Measurements from ENCODE around the gene GGACT. TPM values are rescaled to one million over a fixed set of nuclear protein-coding genes. Genes with fewer than 3 reads are reported as not detected.

GGACT gene
- total RNA-seq (ENCODE audit: low replicate concordance), result 5.9 and 9.1 TPM in 2 replicates

- peak; percentile 50 for TF ChIP-seq CTCF (IDR thresholded peaks at IDR 0.05; ENCODE audit: insufficient read depth, low read length)
- peak; percentile 47 for DNase-seq (ENCODE audit: low read depth)
Observed at GRCh38 chr13:100588331-100589177, at the start of gene GGACT. TSS of gene GGACT (minus strand) at chr13:100588789. CDS start at chr13:100532591, 56,198 bp downstream.

GRCh38 chr13:100637796-100638195 is 49.2 kb upstream of the GGACT start:
- no peak for TF ChIP-seq CTCF (IDR thresholded peaks at IDR 0.05; ENCODE audit: insufficient read depth, low read length)
- DNase-seq (ENCODE audit: low read depth), result no peak
- H3K4me3 ChIP-seq (ENCODE audit: low read depth, low read length), result no peak overlapping the region

More at GRCh38 chr13:100588331-100589177, at the start of gene GGACT:
- H3K4me3 ChIP-seq (ENCODE audit: low read depth, low read length), result peak within 1 kb of the TSS; percentile 65

- no peak for TF ChIP-seq CTCF (IDR thresholded peaks at IDR 0.05; ENCODE audit: insufficient read depth, low read length)
Observed at GRCh38 chr13:100637380-100637779, 48.8 kb upstream of the GGACT start.

GRCh38 chr13:100636441-100636840 is 47.9 kb upstream of the GGACT start:
- H3K4me3 ChIP-seq (ENCODE audit: low read depth, low read length), result no peak overlapping the region
- DNase-seq (ENCODE audit: low read depth), result no peak
- no peak for TF ChIP-seq CTCF (IDR thresholded peaks at IDR 0.05; ENCODE audit: insufficient read depth, low read length)

More at GRCh38 chr13:100637380-100637779, 48.8 kb upstream of the GGACT start:
- H3K4me3 ChIP-seq (ENCODE audit: low read depth, low read length), result no peak overlapping the region
- DNase-seq (ENCODE audit: low read depth), result no peak

- H3K4me3 ChIP-seq (ENCODE audit: low read depth, low read length), result no peak overlapping the region
- DNase-seq (ENCODE audit: low read depth), result no peak
- no peak for TF ChIP-seq CTCF (IDR thresholded peaks at IDR 0.05; ENCODE audit: insufficient read depth, low read length)
Observed at GRCh38 chr13:100636004-100636403, 47.4 kb upstream of the GGACT start.

GRCh38 chr13:100634696-100635095 is 46.1 kb upstream of the GGACT start:
- no peak for DNase-seq (ENCODE audit: low read depth)
- no peak overlapping the region for H3K4me3 ChIP-seq (ENCODE audit: low read depth, low read length)
- no peak for TF ChIP-seq CTCF (IDR thresholded peaks at IDR 0.05; ENCODE audit: insufficient read depth, low read length)
